ENCODE data around the gene ZNF319.

- TF ChIP-seq POLR2AphosphoS5 (IDR thresholded peaks at IDR 0.05) (no peak), CTCF (IDR thresholded peaks at IDR 0.05) (no peak)
Measured at GRCh38 chr16:57945740-57946138, 54.7 kb downstream of the ZNF319 start.

All from suprapubic skin (tissue), 3 donors.